Activated CD8-positive, alpha-beta memory T cell treated with anti-CD3 and anti-CD28 coated beads, Interleukin-2, amount 50 U/mL, for 24 hours (primary cell): ENCODE results near the gene VPS8.
"Not testable (repeated sequence)": the region's sequence is repeated elsewhere in the genome, so short reads cannot be mapped to it uniquely, and the experiment has no call there.

Experiments used
- DNase-seq: peaks from one replicate; pipeline ENCODE4 v3.0.0-alpha.2; 2020; ENCODE audit errors: extremely low read depth

Gene VPS8

DNA sequence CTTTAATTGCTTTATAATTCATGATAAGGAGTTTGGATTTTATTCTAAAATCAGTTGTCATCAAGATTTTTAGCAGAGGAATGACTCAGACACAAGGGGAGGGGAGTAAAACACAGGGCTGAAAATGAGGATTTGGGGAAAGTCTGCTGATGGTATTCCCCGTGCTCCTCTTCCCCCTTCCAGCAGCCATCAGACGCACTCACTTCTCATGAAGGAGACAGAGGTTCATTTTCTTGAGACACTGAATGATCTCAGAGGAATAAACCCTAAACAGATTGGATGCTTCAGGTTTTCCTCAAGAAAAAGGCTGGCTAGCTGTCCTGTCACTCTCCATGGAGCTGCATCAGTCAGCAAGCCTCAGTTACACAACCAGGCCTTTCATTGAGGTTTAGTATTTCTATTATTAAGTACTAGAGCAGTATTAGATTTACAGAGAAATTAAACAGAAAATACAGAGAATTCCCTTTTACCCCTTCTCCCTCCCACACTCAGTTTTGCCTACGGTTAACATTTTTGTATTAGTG, 174.5 kb downstream of the VPS8 start:
- no peak for DNase-seq

- DNase-seq, result no peak
Observed at GRCh38 chr3:184993394-184993793, 181.4 kb downstream of the VPS8 start.

DNA sequence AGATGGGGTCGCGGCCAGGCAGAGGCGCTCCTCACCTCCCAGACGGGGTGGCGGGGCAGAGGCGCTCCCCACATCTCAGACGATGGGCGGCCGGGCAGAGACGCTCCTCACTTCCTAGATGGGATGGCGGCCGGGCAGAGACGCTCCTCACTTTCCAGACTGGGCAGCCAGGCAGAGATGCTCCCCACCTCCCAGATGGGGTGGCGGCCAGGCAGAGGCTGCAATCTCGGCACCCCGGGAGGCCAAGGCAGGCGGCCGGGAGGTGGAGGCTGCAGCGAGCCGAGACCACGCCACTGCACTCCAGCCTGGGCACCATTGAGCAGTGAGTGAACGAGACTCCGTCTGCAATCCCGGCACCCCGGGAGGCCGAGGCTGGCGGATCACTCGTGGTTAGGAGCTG, 191.9 kb downstream of the VPS8 start:
- not testable (repeated sequence) for DNase-seq

DNA sequence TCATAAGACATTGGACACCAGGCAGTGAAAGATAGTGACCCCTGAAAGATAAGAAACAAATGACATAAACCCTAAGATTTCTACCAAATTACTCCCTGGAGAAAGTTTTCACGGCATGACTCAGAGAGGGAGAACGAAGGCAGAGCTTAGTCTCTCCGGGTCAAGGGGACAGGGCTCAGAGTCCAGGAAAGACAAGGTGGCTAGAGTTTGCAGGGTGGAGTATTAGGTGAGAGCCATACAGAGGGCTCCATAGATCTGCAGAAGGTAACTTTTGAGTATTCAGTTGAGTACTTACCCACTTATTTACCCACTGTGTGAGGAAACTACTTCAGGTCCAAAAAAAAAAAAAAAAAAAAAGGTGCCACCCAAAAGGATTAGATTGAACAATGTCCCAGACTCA, 197.7 kb downstream of the VPS8 start:
- no peak for DNase-seq

GRCh38 chr3:185017584-185017983, 205.6 kb downstream of the VPS8 start:
- not testable (repeated sequence) for DNase-seq

DNA sequence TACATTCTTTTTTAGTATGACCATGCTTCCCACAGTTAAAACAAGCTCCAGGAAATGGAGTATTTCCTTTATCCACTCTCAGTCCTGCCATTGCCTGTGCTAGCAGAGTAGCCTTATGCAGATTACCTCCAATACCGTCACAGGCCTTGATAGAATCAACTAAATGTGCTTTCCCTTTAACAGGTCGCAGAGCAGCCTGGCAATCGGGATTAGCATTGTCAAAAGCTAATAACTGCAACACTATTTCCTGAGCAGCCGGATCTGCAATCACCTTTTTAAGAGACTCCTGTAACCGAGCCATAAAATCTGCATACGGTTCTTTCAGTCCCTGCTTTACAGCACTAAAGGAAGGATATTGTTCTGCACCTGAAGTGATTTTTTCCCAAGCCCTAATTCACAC, 206.0 kb downstream of the VPS8 start:
- DNase-seq, result not testable (repeated sequence)

GRCh38 chr3:185021256-185021655, 209.3 kb downstream of the VPS8 start:
- no peak for DNase-seq

DNA sequence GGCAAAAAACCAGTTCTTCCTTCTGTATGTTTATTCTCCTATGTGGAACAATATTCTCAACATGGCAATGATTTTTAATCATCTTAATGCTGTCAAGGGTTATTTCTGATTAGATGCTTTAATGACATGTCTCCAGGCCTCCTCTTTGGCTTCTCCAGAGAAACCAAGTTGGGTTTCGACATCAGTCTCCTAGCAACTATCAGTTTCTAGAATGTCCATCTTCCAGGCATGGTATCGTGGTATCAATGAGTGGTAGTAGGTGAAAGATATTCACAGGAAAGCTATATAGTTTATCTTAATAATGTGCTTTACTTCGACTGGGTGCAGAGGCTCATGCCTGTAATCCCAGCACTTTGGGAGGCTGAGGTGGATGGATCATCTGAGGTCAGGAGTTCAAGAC, 212.4 kb downstream of the VPS8 start:
- DNase-seq, result no peak

DNA sequence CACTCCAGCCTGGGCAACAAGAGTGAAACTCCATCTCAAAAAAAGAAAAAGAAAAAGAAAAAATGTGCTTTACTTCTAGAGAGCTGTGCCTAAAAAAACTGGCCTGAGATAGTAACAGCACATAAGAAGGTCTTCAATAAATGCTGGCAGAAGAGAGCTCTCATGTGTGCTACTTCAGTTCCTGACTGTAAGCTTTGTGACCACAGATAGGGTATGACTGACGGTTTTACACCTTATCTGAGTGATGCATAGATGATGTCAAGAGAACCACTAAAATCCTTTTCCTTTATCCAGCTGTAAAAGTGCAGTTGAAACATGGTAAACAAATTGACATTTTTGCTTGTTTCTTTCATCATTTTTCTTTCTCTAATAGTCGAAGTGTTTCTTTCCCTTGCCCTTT, 213.0 kb downstream of the VPS8 start:
- DNase-seq, result no peak

GRCh38 chr3:185028121-185028520, 216.2 kb downstream of the VPS8 start:
- no peak for DNase-seq

- no peak for DNase-seq
Observed at GRCh38 chr3:185029086-185029485, 217.1 kb downstream of the VPS8 start.

DNA sequence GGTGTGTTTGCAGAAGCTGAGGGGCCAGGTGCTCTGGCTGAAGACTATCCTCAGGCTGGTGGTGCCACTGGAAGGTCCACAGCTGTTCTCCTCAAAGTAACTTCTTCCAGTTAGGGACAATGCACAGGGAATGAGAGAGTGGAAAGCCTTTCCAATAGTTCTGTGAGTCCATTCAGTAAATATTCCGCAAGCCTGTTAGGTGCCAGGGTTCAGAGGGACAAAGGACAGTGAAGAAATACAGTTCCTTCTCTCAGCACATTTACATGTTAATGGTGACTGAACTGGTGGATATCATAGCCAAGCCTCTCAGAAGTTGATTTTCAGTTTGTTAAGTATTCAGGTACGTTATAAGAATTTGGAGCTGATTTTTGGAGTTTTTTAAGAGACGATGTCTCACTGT, 218.4 kb downstream of the VPS8 start:
- no peak for DNase-seq

DNA sequence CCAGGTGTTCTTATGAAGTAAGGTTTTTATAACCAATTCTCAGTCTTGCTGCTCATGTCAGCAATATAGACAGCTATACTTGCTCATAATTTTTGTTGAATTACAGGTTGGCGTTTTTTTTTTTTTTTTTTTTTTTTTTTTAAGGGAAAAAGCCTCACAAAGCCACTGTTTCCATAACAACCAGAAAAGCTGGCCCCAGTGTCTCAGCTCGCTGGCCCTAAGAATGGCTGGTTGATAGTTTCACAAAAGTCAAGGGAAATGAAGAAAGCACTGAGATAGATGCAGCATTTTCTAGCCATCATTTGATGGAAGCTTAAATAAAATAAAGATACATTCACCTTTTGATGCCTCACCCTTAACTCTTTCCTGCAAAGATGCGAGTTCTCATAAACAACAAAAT, 219.0 kb downstream of the VPS8 start:
- no peak for DNase-seq

DNA sequence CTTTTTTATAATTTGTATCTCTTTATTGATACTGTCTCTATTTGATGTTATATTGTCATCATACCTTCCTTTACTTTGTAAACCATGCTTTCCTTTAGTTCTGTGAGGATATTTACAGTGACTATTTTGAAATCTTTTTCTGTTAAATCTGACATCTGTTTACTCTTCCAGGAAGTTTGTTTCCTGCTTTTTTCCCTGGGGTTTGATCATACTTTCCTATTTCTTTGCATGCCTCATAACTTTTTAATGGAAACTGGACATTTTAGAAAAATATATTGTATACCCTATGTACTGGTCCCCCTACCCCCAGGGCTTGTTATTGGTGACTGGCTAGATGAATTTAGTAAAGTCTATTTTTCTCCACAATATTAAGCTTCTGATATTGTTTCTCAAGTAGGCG, 225.8 kb downstream of the VPS8 start:
- DNase-seq, result no peak

DNA sequence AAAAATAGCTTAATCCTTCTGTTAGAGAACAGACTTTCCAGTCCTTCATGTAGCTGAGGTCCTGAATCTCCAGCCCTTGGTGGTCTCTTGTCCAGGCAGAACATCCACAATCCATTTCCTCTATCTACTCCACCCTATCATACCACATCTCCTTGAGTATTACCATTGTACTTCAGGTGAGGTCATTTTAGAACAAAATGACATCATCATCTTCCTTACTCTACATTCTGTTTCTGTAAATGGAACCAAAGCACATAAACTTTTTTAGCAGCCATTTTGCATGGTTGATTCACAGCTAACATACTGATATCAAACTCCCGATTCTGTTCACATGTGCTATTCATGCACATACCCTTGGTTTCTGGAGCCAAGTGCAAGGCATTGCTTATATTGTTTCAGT, 228.5 kb downstream of the VPS8 start:
- no peak for DNase-seq

- DNase-seq, result no peak
Observed at GRCh38 chr3:185041540-185041939, 229.6 kb downstream of the VPS8 start.

- no peak for DNase-seq
Observed at GRCh38 chr3:185042312-185043050, 230.5 kb downstream of the VPS8 start.

DNA sequence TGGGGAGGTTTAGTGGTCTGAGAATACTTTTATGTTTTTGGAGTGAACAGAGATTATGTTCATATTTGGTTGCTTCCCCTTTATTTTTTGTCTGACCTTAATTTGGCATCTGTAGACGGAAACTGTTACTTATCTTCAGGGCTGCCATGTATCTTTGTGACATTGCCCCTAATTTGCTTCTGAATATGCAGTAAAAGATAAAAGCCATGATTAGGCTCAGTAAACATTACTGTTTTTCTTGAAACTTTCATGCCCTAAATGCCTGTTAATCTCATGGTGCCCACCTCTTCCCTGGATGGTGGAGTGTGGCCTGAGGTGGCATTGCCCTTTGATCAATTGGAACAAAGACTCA, 234.2 kb downstream of the VPS8 start:
- DNase-seq, result no peak

DNA sequence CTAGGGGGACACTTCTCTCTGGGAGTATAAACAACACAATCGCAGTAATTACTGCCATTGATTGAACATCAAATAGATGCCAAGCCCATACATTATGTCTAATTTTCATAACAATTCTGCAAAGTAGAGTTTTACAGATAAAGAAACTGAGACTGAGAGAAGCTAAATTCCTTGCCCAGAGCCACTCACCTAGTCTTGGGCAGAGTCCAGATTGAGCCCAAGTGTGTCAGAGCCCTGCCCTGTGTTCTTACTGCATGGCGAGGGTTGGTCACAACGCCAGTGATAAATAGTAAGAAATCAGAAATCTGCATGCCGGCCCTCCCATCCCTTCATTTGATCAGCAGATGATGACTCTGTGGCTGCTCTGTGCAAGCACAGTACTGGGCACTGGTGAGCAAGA, 234.6 kb downstream of the VPS8 start:
- no peak for DNase-seq

GRCh38 chr3:185049710-185050109, 237.7 kb downstream of the VPS8 start:
- DNase-seq, result no peak

- DNase-seq, result no peak
Observed at GRCh38 chr3:185051801-185052200, 239.8 kb downstream of the VPS8 start.

DNA sequence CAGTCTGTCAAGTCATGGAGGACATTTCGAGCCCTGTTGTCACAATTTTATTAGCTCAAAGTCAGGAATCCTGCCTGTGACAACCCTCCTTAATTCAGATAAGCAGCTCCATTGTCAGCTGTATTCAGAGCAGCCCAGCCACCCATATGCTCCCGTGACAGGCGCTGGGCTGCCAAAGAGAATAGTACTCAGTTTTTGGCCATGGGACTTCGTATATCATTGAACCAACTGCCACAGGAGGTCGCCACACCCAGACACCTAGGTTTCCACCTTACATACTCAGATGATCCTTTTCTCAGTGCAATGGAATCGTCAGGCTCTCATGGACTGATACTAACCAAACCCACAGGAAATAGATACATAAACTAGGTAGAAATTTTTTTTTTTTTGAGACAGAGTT, 240.7 kb downstream of the VPS8 start:
- DNase-seq, result no peak

DNA sequence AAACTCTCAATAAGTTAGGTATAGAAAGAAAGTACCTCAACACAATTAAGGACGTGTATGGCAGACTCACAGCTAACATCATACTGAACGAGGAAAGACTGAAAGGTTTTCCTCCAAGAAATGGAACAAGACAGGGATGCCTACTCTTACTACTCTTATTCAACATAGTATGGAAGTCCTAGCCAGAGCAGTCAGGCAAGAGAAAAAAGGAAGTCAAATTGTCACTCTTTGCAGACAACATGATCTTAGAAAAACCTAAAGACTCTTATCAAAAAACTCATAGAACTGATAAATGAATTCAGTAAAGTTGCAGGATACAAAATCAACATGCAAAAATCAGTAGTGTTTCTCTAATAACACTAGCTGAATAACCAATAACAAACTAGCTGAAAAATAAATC, 244.9 kb downstream of the VPS8 start:
- DNase-seq, result no peak

- DNase-seq, result no peak
Observed at GRCh38 chr3:185057829-185058228, 245.9 kb downstream of the VPS8 start.
